Activated CD4-positive, alpha-beta T cell treated with anti-CD3 and anti-CD28 coated beads, Interleukin-2, amount 50 U/mL, for 16 hours (primary cell): ENCODE results near the gene SEL1L2.
A peak's percentile ranks its signal among the peaks of the same experiment; 100 is the strongest.
"Not testable (repeated sequence)": the region's sequence is repeated elsewhere in the genome, so short reads cannot be mapped to it uniquely, and the experiment has no call there.

Experiments
- DNase-seq: peaks from one replicate; pipeline ENCODE4 v3.0.0-alpha.2; 2020

SEL1L2 gene

GRCh38 chr20:13990465-13990864 lies at the start of gene SEL1L2:
SEL1L2 (minus strand) TSS chr20:13990614; CDS start chr20:13990534, 80 bp downstream.
- no peak for DNase-seq

GRCh38 chr20:14036567-14036966 lies 46.2 kb upstream of the SEL1L2 start:
- DNase-seq, result no peak

DNA sequence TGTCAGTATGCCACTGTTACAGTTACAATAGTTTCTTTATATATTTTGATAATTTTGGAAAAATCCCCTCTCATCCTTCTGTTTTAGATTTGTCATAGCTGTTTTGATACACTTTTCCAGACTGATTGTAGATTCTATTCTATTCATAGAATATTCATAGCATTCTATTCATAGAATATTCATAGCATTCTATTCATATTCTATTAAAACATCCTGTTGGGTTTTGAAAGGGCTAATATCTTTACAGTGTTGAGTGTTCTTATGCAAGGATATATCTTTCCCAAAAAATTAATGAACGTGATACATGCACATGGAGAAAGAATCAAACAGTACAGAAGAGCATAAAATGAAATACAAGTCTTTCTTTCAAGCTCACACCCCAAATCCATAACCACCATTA lies 42.9 kb upstream of the SEL1L2 start:
- no peak for DNase-seq

DNA sequence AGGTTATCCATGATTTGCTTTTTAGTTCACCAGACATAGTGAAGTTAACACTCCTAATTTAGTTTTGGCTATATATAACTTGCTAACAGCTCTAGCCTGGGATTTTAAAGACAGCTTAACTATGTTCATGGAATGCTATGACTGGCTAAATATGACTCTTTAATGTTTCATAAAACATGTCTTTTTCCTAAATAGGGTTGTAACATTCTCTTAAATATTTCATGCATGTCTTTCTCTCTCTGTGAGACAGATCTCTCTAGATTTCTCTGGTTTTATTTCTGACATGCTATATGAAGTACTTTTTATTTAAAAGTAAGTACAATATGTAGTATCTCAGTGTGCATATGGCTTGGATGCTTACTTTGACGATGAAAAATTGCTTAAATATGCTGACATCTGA lies 40.6 kb upstream of the SEL1L2 start:
- DNase-seq, result no peak

DNA sequence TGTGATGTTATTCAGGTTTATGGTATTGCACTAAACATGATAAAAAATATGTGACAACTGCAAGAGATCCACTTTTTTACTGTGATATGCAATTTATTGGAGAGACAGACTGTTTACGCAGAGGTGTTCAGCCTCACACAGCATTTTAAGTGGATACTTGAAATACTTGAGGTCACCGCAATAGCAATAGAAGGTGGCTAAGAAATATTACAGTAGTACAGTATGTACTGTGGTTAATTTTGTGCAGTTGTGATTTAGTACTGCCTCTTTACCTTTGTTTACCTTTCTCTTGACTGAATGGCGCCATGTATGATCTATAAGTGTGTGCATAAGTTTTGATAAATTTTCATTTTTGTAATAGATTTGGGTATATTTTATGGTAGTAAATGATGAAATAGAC lies 22.3 kb upstream of the SEL1L2 start:
- no peak for DNase-seq

- no peak for DNase-seq
Observed at GRCh38 chr20:14009208-14009607, 18.8 kb upstream of the SEL1L2 start.

- no peak for DNase-seq
Observed at GRCh38 chr20:14005996-14006395, 15.6 kb upstream of the SEL1L2 start.

- DNase-seq, result no peak
Observed at GRCh38 chr20:14000917-14001316, 10.5 kb upstream of the SEL1L2 start.

DNA sequence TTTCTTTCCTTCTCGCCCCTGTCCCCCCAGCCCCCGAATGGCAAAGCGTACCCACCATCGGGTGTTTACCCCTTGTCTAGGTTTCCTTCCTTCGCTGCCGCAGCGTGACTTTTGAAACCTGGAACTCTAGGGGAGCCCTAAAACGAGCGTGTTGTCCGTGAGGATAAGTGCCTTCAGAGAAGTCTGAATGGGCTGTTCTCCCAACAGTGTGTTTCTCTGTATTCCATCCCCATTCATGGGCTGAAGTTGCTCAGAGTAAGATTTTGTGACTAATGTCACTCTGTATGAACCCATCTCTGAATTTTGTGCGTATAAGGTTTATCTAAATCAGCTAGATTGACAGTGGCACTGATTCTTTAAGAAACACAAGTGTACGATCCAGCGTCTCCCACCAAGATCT lies 5.9 kb upstream of the SEL1L2 start:
- no peak for DNase-seq

DNA sequence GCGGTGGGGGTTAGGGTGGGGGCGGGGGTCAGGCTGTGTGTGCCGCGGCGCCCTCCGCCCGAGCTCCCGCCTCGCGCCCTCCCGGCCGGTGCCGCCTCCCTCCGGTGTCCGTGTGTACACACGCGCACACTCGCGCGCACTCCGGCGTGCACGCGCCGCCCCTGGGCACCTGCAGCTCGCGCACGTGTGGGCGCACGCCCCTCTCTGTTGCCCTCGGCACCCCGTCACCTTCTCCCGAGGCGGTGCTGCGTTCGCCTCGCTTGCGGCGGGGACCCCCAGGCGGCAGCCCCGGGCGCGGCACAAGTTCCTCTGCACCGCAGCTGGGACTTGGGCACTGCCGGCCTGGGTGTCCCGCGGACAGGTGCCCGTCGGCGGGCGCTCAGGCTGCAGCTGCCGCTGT lies 5.4 kb upstream of the SEL1L2 start:
- DNase-seq, result no peak

DNA sequence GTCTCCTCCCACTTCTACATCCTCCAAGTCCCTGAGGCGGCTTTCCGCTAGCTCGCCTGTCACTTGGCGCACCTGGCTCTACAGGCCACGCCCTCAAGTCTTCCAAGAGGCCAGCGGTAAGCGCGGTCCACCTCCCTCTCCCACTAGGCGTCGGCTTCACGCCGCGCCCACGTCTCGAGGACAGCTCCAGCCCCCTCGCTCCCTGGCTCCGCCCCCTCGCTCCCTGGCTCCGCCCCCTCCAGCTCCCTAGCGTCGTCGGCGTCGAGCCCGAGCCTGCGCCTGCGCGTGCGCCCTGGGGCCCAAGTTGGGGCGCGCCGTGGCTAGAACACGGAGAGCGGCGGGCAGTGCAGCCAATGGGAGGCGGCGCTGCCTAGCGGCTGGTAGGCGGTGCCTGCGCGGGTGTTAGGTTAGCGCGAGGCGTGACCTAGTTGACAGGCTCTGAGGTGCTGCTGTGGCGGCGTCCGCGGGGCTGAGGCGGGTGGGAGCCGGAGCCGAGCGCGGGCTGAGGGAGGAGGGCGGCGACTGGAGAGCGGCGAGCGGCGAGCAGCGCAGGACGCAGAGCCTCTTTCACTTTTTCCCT lies 4.8 kb upstream of the SEL1L2 start, which contains the start of gene MACROD2:
Gene MACROD2 (plus strand): TSS at position 431 of the 580 bp plus-strand sequence.
- DNase-seq, result peak; percentile 40

GRCh38 chr20:13991955-13992354 lies 1.5 kb upstream of the SEL1L2 start:
- DNase-seq, result not testable (repeated sequence)

- DNase-seq, result no peak
Observed at GRCh38 chr20:13991311-13991710, 897 bp upstream of the SEL1L2 start.

GRCh38 chr20:13984211-13984610 lies 6.2 kb downstream of the SEL1L2 start:
- DNase-seq, result no peak

GRCh38 chr20:13960525-13960924 lies 29.9 kb downstream of the SEL1L2 start:
- no peak for DNase-seq

GRCh38 chr20:13960119-13960518 lies 30.3 kb downstream of the SEL1L2 start:
- no peak for DNase-seq

GRCh38 chr20:13953227-13953626 lies 37.2 kb downstream of the SEL1L2 start:
- no peak for DNase-seq

DNA sequence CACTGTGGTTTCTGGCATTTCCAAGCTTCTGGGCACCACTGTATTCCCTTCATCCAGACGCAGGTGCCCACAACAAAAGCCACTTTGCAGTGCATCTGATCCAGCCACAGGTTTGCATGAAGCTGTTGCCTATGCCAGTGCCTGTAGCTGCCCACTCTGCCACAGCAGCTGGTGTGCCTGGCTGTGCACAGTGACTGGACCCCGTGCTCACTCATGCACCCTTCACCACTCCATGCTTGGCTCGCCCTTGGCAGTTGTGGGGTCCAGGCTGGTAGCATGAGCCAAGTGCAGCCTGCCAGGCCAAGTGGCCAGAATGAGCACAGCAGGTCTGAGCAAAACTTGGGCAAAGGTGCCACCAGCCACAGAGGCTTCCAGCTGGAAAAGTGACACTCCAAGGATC lies 42.7 kb downstream of the SEL1L2 start:
- DNase-seq, result no peak

DNA sequence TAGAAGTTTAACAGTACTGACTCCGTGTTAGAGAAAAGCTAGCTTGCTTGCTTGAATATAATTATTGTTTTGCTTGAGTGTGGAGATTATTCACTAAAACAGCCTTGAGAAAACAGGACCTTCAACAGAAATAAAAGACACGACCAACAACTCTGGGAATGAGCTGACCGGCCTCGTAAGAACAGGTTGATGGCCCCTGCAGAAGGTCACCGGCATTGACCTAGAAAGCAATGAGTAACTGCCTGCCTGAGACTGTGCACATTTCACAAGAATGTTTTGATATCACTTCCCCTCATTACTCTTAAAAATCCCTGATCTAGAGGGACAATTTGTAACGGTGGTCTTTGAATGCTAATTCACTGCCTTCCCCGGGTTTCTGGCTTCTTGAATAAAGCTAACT lies 49.4 kb downstream of the SEL1L2 start:
- DNase-seq, result no peak

- DNase-seq, result no peak
Observed at GRCh38 chr20:13936781-13937576, 53.4 kb downstream of the SEL1L2 start.

DNA sequence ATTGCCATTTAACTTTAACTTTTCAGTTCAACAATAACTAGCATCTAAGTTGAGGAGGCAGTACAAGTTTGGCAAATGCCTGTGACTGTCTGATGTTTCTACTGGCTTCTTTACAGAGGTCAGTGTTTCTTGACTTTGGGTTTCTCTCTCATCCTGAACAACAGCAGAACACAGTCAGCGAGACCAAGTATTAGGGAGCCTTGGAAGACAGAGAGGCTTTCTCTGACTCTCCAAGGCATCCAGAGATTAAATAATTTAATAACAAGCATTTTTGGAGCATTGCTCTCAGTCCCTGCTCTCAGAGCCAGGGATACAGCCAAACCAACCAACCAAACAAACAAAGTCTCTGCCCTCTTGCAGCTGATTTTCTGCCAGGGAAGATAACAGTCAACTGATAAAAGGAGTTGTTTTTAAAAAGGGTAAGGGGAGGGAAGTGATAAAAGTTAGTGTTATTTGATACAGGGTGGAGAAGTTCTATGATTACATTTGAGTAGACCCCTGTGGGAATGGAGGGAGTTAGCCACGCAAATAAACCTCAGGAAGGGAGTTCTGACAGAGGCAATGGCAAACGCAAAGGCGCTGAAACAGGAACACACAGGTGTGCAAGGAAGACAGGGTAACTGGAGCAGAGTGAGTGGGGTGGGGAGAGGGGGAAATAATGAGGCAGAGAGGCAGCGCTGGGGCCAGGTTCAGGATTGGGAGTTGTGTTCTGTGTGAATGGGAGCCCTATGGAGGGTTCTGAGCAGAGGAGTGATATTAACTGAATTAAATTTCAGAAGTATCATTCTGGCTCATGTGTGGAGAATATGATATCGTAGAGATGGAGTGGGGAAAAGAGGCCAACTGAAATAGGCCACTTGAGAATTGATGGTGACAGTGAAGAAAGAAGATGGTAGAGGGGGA lies 55.2 kb downstream of the SEL1L2 start:
- DNase-seq, result no peak

GRCh38 chr20:13930281-13930680 lies 60.1 kb downstream of the SEL1L2 start:
- no peak for DNase-seq

DNA sequence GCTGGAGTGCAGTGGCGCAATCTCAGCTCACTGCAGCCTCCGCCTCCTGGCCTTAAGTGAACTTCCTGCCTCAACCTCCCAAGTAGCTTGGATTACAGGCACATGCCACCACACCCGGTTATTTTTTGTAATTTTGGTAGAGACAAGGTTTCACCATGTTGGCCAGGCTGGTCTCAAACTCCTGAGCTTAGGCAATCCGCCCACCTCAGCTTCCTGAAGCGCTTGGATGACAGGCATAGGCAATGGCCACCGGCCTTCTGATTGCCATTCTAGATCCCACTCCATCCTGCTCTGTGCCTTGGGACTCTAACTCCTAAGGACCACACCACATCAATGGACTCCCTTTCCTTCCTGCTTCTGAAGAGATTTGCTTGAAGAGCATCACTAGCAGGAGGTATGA lies 60.6 kb downstream of the SEL1L2 start:
- DNase-seq, result no peak

DNA sequence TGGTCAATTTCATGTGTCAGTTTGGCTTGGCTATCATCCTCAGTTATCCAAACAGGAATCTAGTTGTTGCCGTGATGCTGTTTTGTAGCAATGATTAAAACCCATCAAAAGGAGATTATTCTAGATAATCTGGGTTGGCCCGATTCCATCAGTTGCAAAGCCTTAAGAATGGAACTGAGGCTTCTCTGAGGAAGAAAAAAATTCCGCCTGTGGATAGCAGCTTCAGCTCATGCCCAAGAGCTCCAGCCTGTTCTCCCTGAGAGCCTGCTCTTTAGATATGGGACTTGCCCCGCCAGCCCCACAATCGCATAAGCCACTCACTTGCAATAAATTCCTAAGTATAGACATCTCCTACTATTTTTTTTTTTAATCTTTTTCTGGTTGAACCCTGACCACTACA lies 61.5 kb downstream of the SEL1L2 start:
- DNase-seq, result no peak
